Measurements from ENCODE around the gene PLAGL1. TPM values are rescaled to one million over a fixed set of nuclear protein-coding genes. Genes with fewer than 3 reads are reported as not detected.

PLAGL1 gene
- total RNA-seq, 2 experiments from 2014 or later: 19.0 to 20.7 TPM

GRCh38 chr6:143982968-143983367 is 25.1 kb downstream of the PLAGL1 start:
- H3K27me3 Mint-ChIP-seq: no peaks in the 10 kb centered on the region
- H3K9me3 Mint-ChIP-seq: no peaks in the 10 kb centered on the region
- no peak for ATAC-seq
- H3K27ac Mint-ChIP-seq: no peak overlapping the region
- DNase-seq: no peak
- ChIA-PET POLR2A (no interaction called here), CTCF (interaction anchor here (1.6 kb wide), 1 partner anchor 31 kb away, joined by 5 read pairs; no protein-coding TSS in a partner anchor)
- no peaks in the 10 kb centered on the region for H3K4me1 Mint-ChIP-seq (ENCODE audit: low read depth)
- no peak overlapping the region for H3K4me3 Mint-ChIP-seq
- intact Hi-C loops (cut with micrococcal nuclease): no loop called here
- H3K36me3 Mint-ChIP-seq (ENCODE audit: low read depth): peaks cover 1% of the 10 kb centered on the region
- no peak for TF ChIP-seq CTCF (IDR thresholded peaks at IDR 0.05)

- ChIA-PET CTCF (interaction anchor here (1.2 to 1.6 kb wide), 2 partner anchors 32 to 41 kb away, joined by 4 to 6 read pairs; no protein-coding TSS in a partner anchor), POLR2A (no interaction called here)
- ATAC-seq (no peak), DNase-seq (no peak)
- H3K9me3 Mint-ChIP-seq: no peaks in the 10 kb centered on the region
- peaks cover 2% of the 10 kb centered on the region for H3K4me1 Mint-ChIP-seq (ENCODE audit: low read depth)
- intact Hi-C loops (cut with micrococcal nuclease): no loop called here
- H3K36me3 Mint-ChIP-seq (ENCODE audit: low read depth): peaks cover 1% of the 10 kb centered on the region
- no peak overlapping the region for H3K27ac Mint-ChIP-seq
- TF ChIP-seq CTCF (IDR thresholded peaks at IDR 0.05): no peak
- no peaks in the 10 kb centered on the region for H3K27me3 Mint-ChIP-seq
- H3K4me3 Mint-ChIP-seq: no peak overlapping the region
These were observed 27.1 kb downstream of the PLAGL1 start for GRCh38 chr6:143980921-143981320.

- ChIA-PET POLR2A (no interaction called here), CTCF (no interaction called here)
- Mint-ChIP-seq H3K27ac (no peak overlapping the region), H3K9me3 (no peaks in the 10 kb centered on the region), H3K27me3 (no peaks in the 10 kb centered on the region), H3K4me3 (no peak overlapping the region), H3K36me3 (ENCODE audit: low read depth) (peaks cover 1% of the 10 kb centered on the region), H3K4me1 (ENCODE audit: low read depth) (peaks cover 2% of the 10 kb centered on the region)
- ATAC-seq (no peak), DNase-seq (no peak)
- intact Hi-C loops (cut with micrococcal nuclease): no loop called here
- no peak for TF ChIP-seq CTCF (IDR thresholded peaks at IDR 0.05)
These were observed 31.2 kb downstream of the PLAGL1 start for GRCh38 chr6:143976806-143977349.

- H3K9me3 Mint-ChIP-seq: no peaks in the 10 kb centered on the region
- H3K4me3 Mint-ChIP-seq: no peak overlapping the region
- no peak for TF ChIP-seq CTCF (IDR thresholded peaks at IDR 0.05)
- no peak for ATAC-seq
- no peak overlapping the region for H3K27ac Mint-ChIP-seq
- peaks cover 2% of the 10 kb centered on the region for H3K4me1 Mint-ChIP-seq (ENCODE audit: low read depth)
- no peak for DNase-seq
- POLR2A ChIA-PET: no interaction called here
- intact Hi-C loops (cut with micrococcal nuclease): no loop called here
- CTCF ChIA-PET: interaction anchor here (1.5 kb wide), 1 partner anchor 34 kb away, joined by 3 read pairs; no protein-coding TSS in a partner anchor
- H3K27me3 Mint-ChIP-seq: peaks cover 2% of the 10 kb centered on the region
- no peaks in the 10 kb centered on the region for H3K36me3 Mint-ChIP-seq (ENCODE audit: low read depth)
These were observed 34.0 kb downstream of the PLAGL1 start for GRCh38 chr6:143974089-143974488.

GRCh38 chr6:143973097-143973966 is 34.7 kb downstream of the PLAGL1 start:
- ATAC-seq (no peak), DNase-seq (no peak)
- Mint-ChIP-seq H3K27ac (no peak overlapping the region), H3K4me1 (ENCODE audit: low read depth) (peaks cover 2% of the 10 kb centered on the region), H3K36me3 (ENCODE audit: low read depth) (no peaks in the 10 kb centered on the region), H3K4me3 (no peak overlapping the region), H3K27me3 (peaks cover 2% of the 10 kb centered on the region), H3K9me3 (no peaks in the 10 kb centered on the region)
- intact Hi-C loops (cut with micrococcal nuclease): no loop called here
- TF ChIP-seq CTCF (IDR thresholded peaks at IDR 0.05): no peak
- CTCF ChIA-PET: interaction anchor here (1.2 to 1.5 kb wide), 2 partner anchors 32 to 33 kb away, joined by 3 read pairs; no protein-coding TSS in a partner anchor
- POLR2A ChIA-PET: no interaction called here

Data from activated CD8-positive, alpha-beta T cell treated with anti-CD3 and anti-CD28 coated beads for 36 hours (primary cell).